HCT116 (cell line): Measurements from ENCODE around the gene BCAR3. TPM values are rescaled to one million over a fixed set of nuclear protein-coding genes. Genes with fewer than 3 reads are reported as not detected.

Experiments used
- ATAC-seq: fragments of 200-7000 bp; cut with Tn5 transposase; 2 replicates; pipeline ENCODE4 v1.9.1; 2020; ENCODE audit warnings: mild to moderate bottlenecking, moderate library complexity
- BruUV-seq: library from RNA; stranded (reverse); fragments of 400-500 nt; replicated peaks from 2 replicates; lab custom pipeline; 2021; lab: Mats Ljungman, UMichigan
- CTCF ChIA-PET: fragments of 300-600 bp; sonication (Branson Sonifier 250); formaldehyde crosslinking; loops from one replicate; lab custom pipeline; 2021; ENCODE audit warnings: antibody characterized with exemption; lab: Charles Lee
- POLR2A ChIA-PET: fragments of 300-600, 350-600 bp; sonication (Branson Sonifier 250); formaldehyde crosslinking; loops from one replicate; lab custom pipeline; 2021; ENCODE audit warnings: antibody characterized with exemption; lab: Charles Lee
- RAD21 ChIA-PET, 2 experiments: fragments of 300-600 bp; sonication (Branson Sonifier 250); formaldehyde crosslinking; loops; one replicate each; lab custom pipeline; 2023; ENCODE audit warnings: low total read pairs in 2 of 2; ENCODE audit not compliant: uncharacterized antibody in 2 of 2, unreplicated experiment in 2 of 2, low non-redundant PET in 1 of 2; lab: Charles Lee
- DNase-seq: peaks from one replicate; pipeline ENCODE4 v3.0.0-alpha.2; 2010; ENCODE audit warnings: low read depth, low spot score
- H2AFZ ChIP-seq: fragments of 200-600 bp; shearing (Covaris generic), sonication (generic); 2 replicates; pipeline ENCODE4 v1.6.1; 2017; ENCODE audit warnings: low read depth, mixed run types, mixed read lengths, antibody characterized with exemption, low read length; ENCODE audit not compliant: poor library complexity, severe bottlenecking
- H3K27ac ChIP-seq: 2 replicates; pipeline ENCODE4 v1.5.1; 2012; ENCODE audit warnings: low read depth, low read length
- H3K27me3 ChIP-seq: fragments of 200-600 bp; sonication (generic); 2 replicates; pipeline ENCODE4 v1.6.1; 2016; ENCODE audit warnings: mixed run types, low read length, mixed read lengths; ENCODE audit not compliant: insufficient read depth
- H3K36me3 ChIP-seq, 2 experiments: fragments of 200-500 bp in 1 of 2; fragments of 200-600 bp in 1 of 2; sonication (Bioruptor generic) in 1 of 2; sonication (generic) in 1 of 2; 2 replicates each; pipeline versions ENCODE4 v1.5.1 to v1.6.1; 2014 to 2016; ENCODE audit warnings: low read length in 2 of 2, inconsistent platforms in 1 of 2, mixed read lengths in 1 of 2, mixed run types in 1 of 2; ENCODE audit not compliant: insufficient read depth in 2 of 2, control insufficient read depth in 1 of 2
- H3K4me1 ChIP-seq, 2 experiments: fragments of 200-600 bp in 1 of 2; sonication (generic) in 1 of 2; 2 replicates each; pipeline versions ENCODE4 v1.5.1 to v1.6.1; 2012 to 2017; ENCODE audit warnings: low read length in 2 of 2, inconsistent platforms in 1 of 2, mild to moderate bottlenecking in 1 of 2, mixed read lengths in 1 of 2, mixed run types in 1 of 2, moderate library complexity in 1 of 2; ENCODE audit not compliant: insufficient read depth in 2 of 2, control insufficient read depth in 1 of 2
- H3K4me2 ChIP-seq: fragments of 200-600 bp; sonication (generic); 2 replicates; pipeline ENCODE4 v1.6.1; 2017; ENCODE audit warnings: mixed run types, low read length, mixed read lengths
- H3K4me3 ChIP-seq, 2 experiments: fragments of 200-600 bp in 1 of 2; sonication (generic) in 1 of 2; replicated peaks in 1 of 2; 2 replicates each; pipeline ENCODE4 v1.5.1; 2011 to 2016; ENCODE audit warnings: low read length in 2 of 2, control low read depth in 1 of 2, low read depth in 1 of 2, mild to moderate bottlenecking in 1 of 2, mixed read lengths in 1 of 2, mixed run types in 1 of 2
- H3K79me2 ChIP-seq: fragments of 200-600 bp; sonication (generic); 2 replicates; pipeline ENCODE4 v1.6.1; 2017; ENCODE audit warnings: mild to moderate bottlenecking, mixed run types, low read length, moderate library complexity, mixed read lengths; ENCODE audit not compliant: insufficient read depth
- H3K9ac ChIP-seq: fragments of 200-600 bp; sonication (generic); 2 replicates; pipeline ENCODE4 v1.6.1; 2016; ENCODE audit warnings: low read length, mixed read lengths
- H3K9me2 ChIP-seq: fragments of 200-600 bp; sonication (generic), shearing (Covaris generic); 2 replicates; pipeline ENCODE4 v1.6.1; 2017; ENCODE audit warnings: mixed run types, mild to moderate bottlenecking, moderate library complexity; ENCODE audit not compliant: insufficient read depth
- H3K9me3 ChIP-seq, 2 experiments: fragments of 200-500 bp in 1 of 2; fragments of 200-600 bp in 1 of 2; sonication (Bioruptor generic) in 1 of 2; sonication (generic) in 1 of 2; 2 replicates each; pipeline ENCODE4 v1.6.1; 2014 to 2017; ENCODE audit warnings: low read length in 2 of 2, mixed read lengths in 2 of 2, inconsistent platforms in 1 of 2, low read depth in 1 of 2, mild to moderate bottlenecking in 1 of 2, mixed run types in 1 of 2, moderate library complexity in 1 of 2; ENCODE audit not compliant: control insufficient read depth in 1 of 2, insufficient read depth in 1 of 2
- H4K20me1 ChIP-seq: fragments of 200-600 bp; sonication (generic), shearing (Covaris generic); 2 replicates; pipeline ENCODE4 v1.6.1; 2017; ENCODE audit warnings: mixed run types, mild to moderate bottlenecking, moderate library complexity; ENCODE audit not compliant: insufficient read depth
- JUND ChIP-seq: IDR thresholded peaks from 2 replicates; pipeline ENCODE4 v1.6.1; 2012
- POLR2A ChIP-seq: IDR thresholded peaks from 2 replicates; pipeline ENCODE4 v1.7.0; 2011; ENCODE audit warnings: borderline replicate concordance; ENCODE audit not compliant: insufficient read depth, insufficient read length; ENCODE audit errors: extremely low read depth
- RAD21 ChIP-seq: IDR thresholded peaks from 2 replicates; pipeline ENCODE4 v1.6.1; 2012; ENCODE audit warnings: low read depth, mild to moderate bottlenecking
- TCF7L2 ChIP-seq: IDR thresholded peaks from 2 replicates; pipeline ENCODE4 v1.7.0; 2011; ENCODE audit warnings: borderline replicate concordance, inconsistent platforms; ENCODE audit not compliant: insufficient read depth, insufficient read length; ENCODE audit errors: extremely low read depth
- intact Hi-C: fragments of 100-400 bp; cut with micrococcal nuclease; formaldehyde crosslinking; loops from 2 replicates; pipeline ENCODE4 v1.10.0; 2022
- total RNA-seq: library from RNA; stranded (reverse); gene quantifications from one replicate; pipeline ENCODE4 v1.2.1, GENCODE V29; 2021; ENCODE audit not compliant: unreplicated experiment
- TF ChIP-seq, protein P1 (sequence below): IDR thresholded peaks from 2 replicates; pipeline ENCODE4 v1.6.1; 2011; ENCODE audit warnings: mild to moderate bottlenecking, low read length, moderate library complexity; ENCODE audit not compliant: insufficient replicate concordance; ENCODE audit errors: extremely low read depth
- TF ChIP-seq, protein P2 (sequence below): IDR thresholded peaks from 2 replicates; pipeline ENCODE4 v1.6.1; 2012
- TF ChIP-seq, protein P3 (sequence below): IDR thresholded peaks from 2 replicates; pipeline ENCODE4 v1.6.1; 2012

BCAR3 gene
- total RNA-seq, 1 experiment from 2014 or later: 24.5 TPM

DNA sequence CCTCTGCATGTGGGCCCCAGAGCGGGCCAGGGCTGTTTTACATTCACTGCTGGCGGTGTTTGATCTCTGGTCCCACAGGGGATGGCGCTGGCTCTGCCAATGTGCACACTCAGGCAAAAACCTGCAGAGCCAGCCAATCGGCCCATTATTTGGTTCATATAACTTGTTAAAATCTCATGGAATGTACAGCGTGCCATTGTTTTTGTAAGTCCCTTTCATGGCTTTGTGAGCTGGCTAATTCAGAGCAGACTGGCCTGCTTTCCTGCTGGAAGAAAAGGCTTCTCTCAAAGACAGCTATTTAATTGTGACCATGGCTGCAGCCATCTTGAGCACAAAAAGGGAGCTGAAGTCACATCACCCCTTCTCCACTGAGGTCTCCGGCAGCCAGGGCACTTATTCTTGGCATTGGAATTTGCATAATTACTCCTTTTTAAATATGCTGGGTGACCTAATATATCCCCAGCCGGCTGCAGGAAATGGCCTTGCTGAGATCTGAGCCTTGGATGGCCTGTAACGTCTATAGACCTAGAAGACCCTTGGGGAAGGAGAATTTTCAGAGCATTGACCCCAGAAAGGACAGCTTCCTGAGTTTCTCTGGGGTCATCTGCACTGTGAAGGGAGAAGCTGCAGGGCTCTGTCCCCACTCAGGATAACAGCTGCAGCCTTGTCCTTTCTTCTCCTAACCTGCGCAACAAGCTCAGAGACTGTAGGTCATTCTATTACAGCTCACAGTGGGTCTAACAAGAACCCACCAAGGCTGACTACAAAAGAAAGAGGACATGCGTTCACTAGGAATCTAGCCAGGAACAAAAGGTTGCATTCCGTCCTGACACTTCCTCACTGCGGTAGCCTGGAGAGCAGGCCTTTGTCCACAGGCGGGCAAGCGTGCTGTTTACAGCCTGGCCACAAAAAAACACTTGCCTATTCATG lies 45.8 kb downstream of the BCAR3 start:
- Histone ChIP-seq H3K36me3 (peaks cover 0 to 37% of the 10 kb centered on the region in 2 experiments; a peak in 2 of 4 replicates), H3K4me1 (peaks cover 0 to 14% of the 10 kb centered on the region in 2 experiments; a peak in 1 of 4 replicates), H3K9me3 (no peaks in the 10 kb centered on the region), H3K79me2 (peaks cover 93% of the 10 kb centered on the region), H3K27ac (no peak overlapping the region), H3K4me3 (no peak overlapping the region), H3K9ac (no peak overlapping the region), H3K4me2 (no peak overlapping the region), H3K27me3 (no peaks in the 10 kb centered on the region), H4K20me1 (0 out of 2 replicates have a peak, but pooled peaks cover 3% of the 10 kb centered on the region), H3K9me2 (no peaks in the 10 kb centered on the region), H2AFZ (no peak overlapping the region)
- intact Hi-C loops: no loop called here
- ChIA-PET POLR2A (interaction anchor here (0.7 kb wide), 1 partner anchor 555 kb away, joined by 3 read pairs; no protein-coding TSS in a partner anchor), CTCF (interaction anchor here (0.6 to 1.0 kb wide), 2 partner anchors 10 to 11 kb away, joined by 3 read pairs; no protein-coding TSS in a partner anchor), RAD21 (no interaction called here)
- TF ChIP-seq, protein P1, sequence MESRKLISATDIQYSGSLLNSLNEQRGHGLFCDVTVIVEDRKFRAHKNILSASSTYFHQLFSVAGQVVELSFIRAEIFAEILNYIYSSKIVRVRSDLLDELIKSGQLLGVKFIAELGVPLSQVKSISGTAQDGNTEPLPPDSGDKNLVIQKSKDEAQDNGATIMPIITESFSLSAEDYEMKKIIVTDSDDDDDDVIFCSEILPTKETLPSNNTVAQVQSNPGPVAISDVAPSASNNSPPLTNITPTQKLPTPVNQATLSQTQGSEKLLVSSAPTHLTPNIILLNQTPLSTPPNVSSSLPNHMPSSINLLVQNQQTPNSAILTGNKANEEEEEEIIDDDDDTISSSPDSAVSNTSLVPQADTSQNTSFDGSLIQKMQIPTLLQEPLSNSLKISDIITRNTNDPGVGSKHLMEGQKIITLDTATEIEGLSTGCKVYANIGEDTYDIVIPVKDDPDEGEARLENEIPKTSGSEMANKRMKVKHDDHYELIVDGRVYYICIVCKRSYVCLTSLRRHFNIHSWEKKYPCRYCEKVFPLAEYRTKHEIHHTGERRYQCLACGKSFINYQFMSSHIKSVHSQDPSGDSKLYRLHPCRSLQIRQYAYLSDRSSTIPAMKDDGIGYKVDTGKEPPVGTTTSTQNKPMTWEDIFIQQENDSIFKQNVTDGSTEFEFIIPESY: no peak
- TF ChIP-seq TCF7L2 (no peak), JUND (no peak), POLR2A (no peak), RAD21 (no peak)
- TF ChIP-seq, protein P2, sequence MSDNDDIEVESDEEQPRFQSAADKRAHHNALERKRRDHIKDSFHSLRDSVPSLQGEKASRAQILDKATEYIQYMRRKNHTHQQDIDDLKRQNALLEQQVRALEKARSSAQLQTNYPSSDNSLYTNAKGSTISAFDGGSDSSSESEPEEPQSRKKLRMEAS: no peak
- TF ChIP-seq, protein P3, sequence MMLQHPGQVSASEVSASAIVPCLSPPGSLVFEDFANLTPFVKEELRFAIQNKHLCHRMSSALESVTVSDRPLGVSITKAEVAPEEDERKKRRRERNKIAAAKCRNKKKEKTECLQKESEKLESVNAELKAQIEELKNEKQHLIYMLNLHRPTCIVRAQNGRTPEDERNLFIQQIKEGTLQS: no peak
- no TSS peak for BruUV-seq
- DNase-seq (no peak), ATAC-seq (no peak)
